ENCODE measurements around the gene AK4.

Gene AK4

GRCh38 chr1:65245295-65245694 is 97.3 kb downstream of the AK4 start:
- H3K27me3 ChIP-seq (ENCODE audit: low read length) = no peaks in the 10 kb centered on the region
- H2AFZ ChIP-seq (ENCODE audit: low read depth, low read length, severe bottlenecking) = no peak overlapping the region
- no peak overlapping the region for H3K4me3 ChIP-seq (ENCODE audit: insufficient read depth, low read length, poor library complexity, severe bottlenecking)
- H4K20me1 ChIP-seq (ENCODE audit: low read depth, low read length) = no peaks in the 10 kb centered on the region
- no peak overlapping the region for H3K4me2 ChIP-seq (ENCODE audit: low read depth, low read length, poor library complexity, severe bottlenecking)
- H3F3A ChIP-seq (ENCODE audit: insufficient read depth) = no peaks in the 10 kb centered on the region
- no peaks in the 10 kb centered on the region for H3K9me3 ChIP-seq (ENCODE audit: insufficient read depth, low read length)
- no peak overlapping the region for H3K9ac ChIP-seq (ENCODE audit: low read length)
- no peaks in the 10 kb centered on the region for H3K9me2 ChIP-seq (replicated peaks; ENCODE audit: insufficient read depth, low read length)
- no peak overlapping the region for H3K27ac ChIP-seq (ENCODE audit: low read depth, low read length)
- no peaks in the 10 kb centered on the region for H3K79me2 ChIP-seq (ENCODE audit: insufficient read depth, low read length)
- TF ChIP-seq CTCF (IDR thresholded peaks at IDR 0.05; ENCODE audit: insufficient read depth, low read length, poor library complexity, severe bottlenecking) = no peak
- TF ChIP-seq EZH2phosphoT487 (conservative IDR thresholded peaks at IDR 0.05; ENCODE audit: low read length) = no peak
- H3K36me3 ChIP-seq (ENCODE audit: low read length) = no peaks in the 10 kb centered on the region

GRCh38 chr1:65247419-65248359 is 99.7 kb downstream of the AK4 start:
- Histone ChIP-seq H3K27me3 (ENCODE audit: low read length) (no peaks in the 10 kb centered on the region), H3K27ac (ENCODE audit: low read depth, low read length) (no peak overlapping the region), H3K4me2 (ENCODE audit: low read depth, low read length, poor library complexity, severe bottlenecking) (no peak overlapping the region), H3K9me3 (ENCODE audit: insufficient read depth, low read length) (no peaks in the 10 kb centered on the region), H3F3A (ENCODE audit: insufficient read depth) (no peaks in the 10 kb centered on the region), H3K36me3 (ENCODE audit: low read length) (no peaks in the 10 kb centered on the region), H2AFZ (ENCODE audit: low read depth, low read length, severe bottlenecking) (no peak overlapping the region), H3K79me2 (ENCODE audit: insufficient read depth, low read length) (no peaks in the 10 kb centered on the region), H3K9ac (ENCODE audit: low read length) (no peak overlapping the region), H3K4me3 (ENCODE audit: insufficient read depth, low read length, poor library complexity, severe bottlenecking) (no peak overlapping the region), H3K9me2 (replicated peaks; ENCODE audit: insufficient read depth, low read length) (no peaks in the 10 kb centered on the region), H4K20me1 (ENCODE audit: low read depth, low read length) (no peaks in the 10 kb centered on the region)
- no peak for TF ChIP-seq CTCF (IDR thresholded peaks at IDR 0.05; ENCODE audit: insufficient read depth, low read length, poor library complexity, severe bottlenecking)
- TF ChIP-seq EZH2phosphoT487 (conservative IDR thresholded peaks at IDR 0.05; ENCODE audit: low read length) = no peak

- Histone ChIP-seq H2AFZ (ENCODE audit: low read depth, low read length, severe bottlenecking) (no peak overlapping the region), H3K4me2 (ENCODE audit: low read depth, low read length, poor library complexity, severe bottlenecking) (no peak overlapping the region), H3K27ac (ENCODE audit: low read depth, low read length) (no peak overlapping the region), H3K79me2 (ENCODE audit: insufficient read depth, low read length) (no peaks in the 10 kb centered on the region), H3K9me3 (ENCODE audit: insufficient read depth, low read length) (no peaks in the 10 kb centered on the region), H3K4me3 (ENCODE audit: insufficient read depth, low read length, poor library complexity, severe bottlenecking) (no peak overlapping the region), H3K36me3 (ENCODE audit: low read length) (no peaks in the 10 kb centered on the region), H3K9ac (ENCODE audit: low read length) (no peak overlapping the region), H4K20me1 (ENCODE audit: low read depth, low read length) (no peaks in the 10 kb centered on the region), H3F3A (ENCODE audit: insufficient read depth) (no peaks in the 10 kb centered on the region), H3K27me3 (ENCODE audit: low read length) (no peaks in the 10 kb centered on the region), H3K9me2 (replicated peaks; ENCODE audit: insufficient read depth, low read length) (no peaks in the 10 kb centered on the region)
- no peak for TF ChIP-seq CTCF (IDR thresholded peaks at IDR 0.05; ENCODE audit: insufficient read depth, low read length, poor library complexity, severe bottlenecking)
- TF ChIP-seq EZH2phosphoT487 (conservative IDR thresholded peaks at IDR 0.05; ENCODE audit: low read length) = no peak
Measured at GRCh38 chr1:65250826-65251225, 102.8 kb downstream of the AK4 start.

All from SU-DHL-6 (cell line).